Hepatocyte (in vitro differentiated cells): Measurements from ENCODE around the gene TSPAN19.

Experiments used
- EZH2 ChIP-seq: fragments of 200-600 bp; sonication (generic); IDR thresholded peaks from 2 replicates; pipeline ENCODE4 v1.6.1; 2016; ENCODE audit warnings: antibody characterized with exemption, mild to moderate bottlenecking, borderline replicate concordance
- EZH2phosphoT487 ChIP-seq: fragments of 200-600 bp; sonication (generic); IDR thresholded peaks from one replicate; pipeline ENCODE4 v1.6.1; 2018; ENCODE audit warnings: antibody characterized with exemption, mild to moderate bottlenecking, low read depth, moderate library complexity; ENCODE audit not compliant: unreplicated experiment, severe bottlenecking
- TF ChIP-seq, protein P1 (sequence below): fragments of 200-600 bp; sonication (generic); IDR thresholded peaks from 2 replicates; pipeline ENCODE4 v1.5.1; 2016; ENCODE audit warnings: antibody characterized with exemption, mild to moderate bottlenecking; ENCODE audit not compliant: poor library complexity

DNA sequence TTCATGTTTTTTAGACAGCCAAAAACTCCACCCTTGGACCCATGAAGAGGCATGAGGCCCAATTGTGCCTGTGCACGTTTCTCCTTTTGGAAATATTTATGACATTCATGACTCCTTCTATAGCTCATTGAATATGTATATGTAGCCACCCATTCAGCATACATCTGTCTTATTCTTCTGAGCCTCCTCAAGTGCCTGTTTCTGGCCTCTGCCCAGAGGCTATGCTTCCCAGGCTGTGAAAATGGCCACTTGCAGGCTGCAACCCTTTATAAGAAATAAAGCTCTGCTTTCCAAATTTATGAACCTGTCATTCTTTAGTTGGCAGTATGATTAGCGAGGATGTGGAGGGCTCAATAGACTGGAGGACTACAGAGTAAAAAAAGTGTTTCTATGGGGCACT lies 35.3 kb downstream of the TSPAN19 start:
- TF ChIP-seq, protein P1, sequence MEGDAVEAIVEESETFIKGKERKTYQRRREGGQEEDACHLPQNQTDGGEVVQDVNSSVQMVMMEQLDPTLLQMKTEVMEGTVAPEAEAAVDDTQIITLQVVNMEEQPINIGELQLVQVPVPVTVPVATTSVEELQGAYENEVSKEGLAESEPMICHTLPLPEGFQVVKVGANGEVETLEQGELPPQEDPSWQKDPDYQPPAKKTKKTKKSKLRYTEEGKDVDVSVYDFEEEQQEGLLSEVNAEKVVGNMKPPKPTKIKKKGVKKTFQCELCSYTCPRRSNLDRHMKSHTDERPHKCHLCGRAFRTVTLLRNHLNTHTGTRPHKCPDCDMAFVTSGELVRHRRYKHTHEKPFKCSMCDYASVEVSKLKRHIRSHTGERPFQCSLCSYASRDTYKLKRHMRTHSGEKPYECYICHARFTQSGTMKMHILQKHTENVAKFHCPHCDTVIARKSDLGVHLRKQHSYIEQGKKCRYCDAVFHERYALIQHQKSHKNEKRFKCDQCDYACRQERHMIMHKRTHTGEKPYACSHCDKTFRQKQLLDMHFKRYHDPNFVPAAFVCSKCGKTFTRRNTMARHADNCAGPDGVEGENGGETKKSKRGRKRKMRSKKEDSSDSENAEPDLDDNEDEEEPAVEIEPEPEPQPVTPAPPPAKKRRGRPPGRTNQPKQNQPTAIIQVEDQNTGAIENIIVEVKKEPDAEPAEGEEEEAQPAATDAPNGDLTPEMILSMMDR: no peak
- TF ChIP-seq EZH2phosphoT487 (no peak), EZH2 (no peak)
